ENCODE results near the gene INSYN2A.

INSYN2A gene

DNA sequence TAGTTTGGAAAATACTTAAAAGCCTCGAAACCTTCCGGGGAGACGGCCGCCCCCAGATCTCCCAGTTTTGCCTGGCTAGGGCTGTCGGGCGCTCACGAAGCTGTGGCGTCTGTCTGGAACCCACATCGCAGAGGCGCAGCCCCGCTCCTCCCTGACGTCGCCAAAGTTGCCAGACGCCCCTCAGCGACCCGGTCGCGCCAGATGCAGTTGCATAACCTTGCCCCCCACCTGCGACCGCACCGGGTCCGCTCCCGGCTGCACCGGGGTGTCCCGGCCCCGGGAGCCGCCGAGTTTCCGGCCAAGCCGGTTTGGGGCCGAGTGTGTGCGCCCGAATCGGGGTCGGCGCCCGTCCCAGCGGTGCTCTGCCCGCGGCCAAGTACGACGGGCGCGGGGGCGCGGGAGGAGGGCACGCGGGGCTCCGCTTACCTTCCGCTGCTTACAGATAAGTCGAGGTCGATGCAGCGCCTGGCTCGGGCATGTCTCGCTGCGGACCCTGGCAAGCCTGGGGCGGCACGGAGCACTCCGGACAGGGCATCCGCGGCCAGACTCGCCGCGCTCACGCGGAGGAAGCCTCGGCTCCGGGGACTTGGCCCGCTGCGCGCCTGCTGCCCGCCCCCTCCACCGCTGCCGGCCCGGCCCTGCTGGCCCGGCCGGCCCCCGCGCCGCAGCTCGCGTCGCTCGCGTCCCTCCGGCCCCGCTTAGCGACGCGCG is 665 bp downstream of the INSYN2A start:
- no peak for DNase-seq (ENCODE audit: low read depth)

DNA sequence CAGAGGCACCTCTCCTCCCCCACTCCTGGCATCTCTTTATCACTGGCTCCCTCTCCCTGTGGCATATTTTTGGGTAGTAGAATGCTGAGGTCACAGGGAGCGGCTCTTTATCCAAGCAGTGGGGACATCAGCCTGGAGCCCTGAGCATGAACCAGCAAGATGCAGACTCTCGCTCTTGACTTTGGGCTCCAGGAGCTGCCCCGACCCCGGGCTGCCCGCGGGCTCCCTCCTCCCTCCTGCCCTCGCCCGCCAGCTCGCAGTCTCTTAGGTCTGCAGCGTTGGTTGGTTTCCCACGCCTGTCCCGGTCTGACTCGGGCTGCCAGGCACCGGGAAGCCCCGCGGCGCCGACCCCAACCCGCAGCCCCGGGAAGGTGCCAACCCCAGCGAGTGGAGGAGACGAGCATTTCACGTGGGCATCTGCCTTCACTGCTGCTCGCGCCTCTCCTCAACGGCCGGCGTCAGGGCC is 1.3 kb downstream of the INSYN2A start:
- no peak for DNase-seq (ENCODE audit: low read depth)

DNA sequence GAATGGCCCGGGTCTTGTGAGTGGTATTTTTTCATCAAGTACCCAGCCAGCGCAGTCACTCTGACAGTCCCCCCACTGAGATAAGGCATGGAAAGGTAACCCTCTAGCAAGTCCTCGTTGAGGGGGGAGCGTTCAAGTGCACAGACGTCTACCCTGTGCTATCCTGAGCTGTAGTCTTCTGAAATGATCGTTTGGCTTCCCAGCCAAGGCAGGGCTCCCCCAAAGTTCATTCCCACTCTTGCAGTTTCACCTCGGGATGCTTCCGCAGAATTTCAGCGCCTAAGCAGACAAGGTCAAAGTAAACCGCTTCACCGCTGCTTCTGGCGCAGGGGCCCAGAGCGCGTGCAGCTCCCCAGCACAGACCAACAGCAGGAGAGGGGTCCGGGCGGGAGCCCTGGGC is 1.8 kb downstream of the INSYN2A start:
- no peak for DNase-seq (ENCODE audit: low read depth)

- DNase-seq (ENCODE audit: low read depth) = no peak
Measured at GRCh38 chr10:127194111-127194510, 2.3 kb downstream of the INSYN2A start.

- no peak for DNase-seq (ENCODE audit: low read depth)
Measured at GRCh38 chr10:127193125-127193524, 3.3 kb downstream of the INSYN2A start.

DNA sequence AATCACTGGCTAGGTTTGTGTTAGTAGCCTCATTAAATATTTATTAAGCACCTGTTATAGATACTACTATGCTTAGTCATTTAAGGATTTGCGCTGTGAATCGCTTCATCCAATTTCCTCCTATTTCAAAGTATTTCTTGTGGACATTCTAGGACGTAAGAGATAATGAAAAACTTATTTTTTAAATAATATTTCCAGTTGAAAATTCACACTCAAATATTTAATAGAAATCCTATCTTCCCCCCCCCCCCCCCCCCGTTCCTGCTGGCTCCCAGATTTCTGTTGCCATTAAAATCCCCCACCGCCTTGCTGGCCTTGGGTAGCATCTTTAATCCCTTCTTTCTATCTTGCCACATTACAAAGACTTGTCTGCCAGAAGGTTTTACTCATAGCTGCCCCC is 6.0 kb downstream of the INSYN2A start:
- DNase-seq (ENCODE audit: low read depth) = no peak

DNA sequence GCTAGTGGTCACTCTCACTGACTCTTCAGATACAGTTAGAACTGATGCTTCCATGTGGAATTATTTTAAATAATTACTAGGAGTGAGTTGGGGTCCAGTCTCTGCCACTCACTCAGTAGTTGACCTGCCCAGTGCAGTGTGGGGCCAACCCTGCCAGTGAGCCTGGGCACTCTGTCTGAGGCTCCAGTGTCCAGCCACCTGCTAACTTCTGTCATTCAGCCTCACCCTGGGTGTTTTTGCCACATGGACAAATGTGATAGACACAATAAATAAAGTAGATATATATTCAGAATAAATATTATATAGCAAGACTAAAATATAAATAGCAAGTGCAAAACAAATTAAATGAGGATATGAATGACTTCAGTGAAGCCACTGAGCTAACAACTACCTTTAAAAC is 7.2 kb downstream of the INSYN2A start:
- DNase-seq (ENCODE audit: low read depth) = no peak

- no peak for DNase-seq (ENCODE audit: low read depth)
Measured at GRCh38 chr10:127186813-127187212, 9.6 kb downstream of the INSYN2A start.

DNA sequence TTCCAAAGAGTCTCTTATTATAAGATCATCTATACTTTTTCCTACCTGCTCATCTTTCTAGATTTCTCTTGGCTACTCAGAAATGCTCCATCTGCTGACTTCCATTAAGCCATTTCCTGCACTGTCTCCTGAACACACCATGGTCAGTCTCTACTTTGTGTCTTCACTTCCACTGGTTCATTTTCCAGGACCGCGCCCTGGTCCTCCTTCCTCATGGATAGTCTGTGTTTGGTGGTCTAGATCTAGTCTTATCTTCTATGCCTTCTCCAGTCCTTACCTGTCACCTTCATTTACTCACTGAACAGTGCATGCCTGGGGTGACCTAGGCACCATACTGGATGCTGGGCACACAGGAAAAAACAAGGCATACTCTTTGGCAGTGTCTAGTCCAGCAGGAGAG is 11.8 kb downstream of the INSYN2A start:
- DNase-seq (ENCODE audit: low read depth) = no peak

DNA sequence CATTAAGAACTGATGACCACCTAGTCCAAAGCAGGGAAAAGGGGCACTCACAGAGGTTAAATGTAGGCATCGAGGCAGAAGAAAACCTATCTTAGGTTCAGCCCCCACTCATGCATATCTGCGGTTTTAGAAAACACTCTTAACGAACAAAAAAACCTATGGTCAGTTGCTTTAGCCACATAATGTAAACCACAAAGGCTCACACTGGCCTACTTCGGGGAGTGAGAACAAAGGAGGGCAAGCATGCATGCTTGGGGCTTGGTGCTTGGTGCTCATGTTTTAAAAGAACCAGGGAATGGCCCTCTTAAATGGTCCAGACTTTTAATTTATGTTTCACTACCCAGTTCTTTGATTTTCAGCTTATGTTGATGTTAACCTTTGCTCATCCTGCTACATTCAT is 14.2 kb downstream of the INSYN2A start:
- no peak for DNase-seq (ENCODE audit: low read depth)

DNA sequence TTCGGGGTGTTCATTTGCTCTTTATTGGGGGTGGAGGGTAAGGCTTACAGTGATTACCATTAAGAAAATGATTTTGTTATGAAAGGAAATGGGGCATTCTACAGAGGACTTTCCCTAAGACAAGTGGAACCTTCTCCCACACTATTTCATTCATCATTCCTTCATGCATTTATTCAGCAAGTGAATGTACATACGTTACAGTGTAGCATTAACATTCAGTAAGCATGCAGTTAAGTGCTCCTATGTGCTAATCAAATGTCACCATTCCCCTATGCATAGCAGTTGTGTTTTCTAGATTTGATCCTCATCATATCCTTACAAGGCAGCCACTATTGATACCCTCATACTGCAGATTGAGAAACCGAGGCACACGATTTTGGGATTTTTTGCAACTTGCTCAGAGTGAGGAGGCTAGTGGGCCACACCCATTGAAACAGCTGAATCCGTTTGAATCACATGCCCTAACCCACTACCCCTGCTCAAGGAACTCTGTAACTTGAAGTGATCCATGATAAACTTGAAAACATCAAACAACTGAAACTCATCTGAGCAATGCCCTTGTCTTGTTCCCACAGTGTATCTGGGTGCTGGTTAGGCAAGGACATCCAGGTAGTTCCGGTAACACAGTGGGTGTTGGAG is 16.7 kb downstream of the INSYN2A start:
- no peak for DNase-seq (ENCODE audit: low read depth)

GRCh38 chr10:127176649-127177048 is 19.7 kb downstream of the INSYN2A start:
- no peak for DNase-seq (ENCODE audit: low read depth)

DNA sequence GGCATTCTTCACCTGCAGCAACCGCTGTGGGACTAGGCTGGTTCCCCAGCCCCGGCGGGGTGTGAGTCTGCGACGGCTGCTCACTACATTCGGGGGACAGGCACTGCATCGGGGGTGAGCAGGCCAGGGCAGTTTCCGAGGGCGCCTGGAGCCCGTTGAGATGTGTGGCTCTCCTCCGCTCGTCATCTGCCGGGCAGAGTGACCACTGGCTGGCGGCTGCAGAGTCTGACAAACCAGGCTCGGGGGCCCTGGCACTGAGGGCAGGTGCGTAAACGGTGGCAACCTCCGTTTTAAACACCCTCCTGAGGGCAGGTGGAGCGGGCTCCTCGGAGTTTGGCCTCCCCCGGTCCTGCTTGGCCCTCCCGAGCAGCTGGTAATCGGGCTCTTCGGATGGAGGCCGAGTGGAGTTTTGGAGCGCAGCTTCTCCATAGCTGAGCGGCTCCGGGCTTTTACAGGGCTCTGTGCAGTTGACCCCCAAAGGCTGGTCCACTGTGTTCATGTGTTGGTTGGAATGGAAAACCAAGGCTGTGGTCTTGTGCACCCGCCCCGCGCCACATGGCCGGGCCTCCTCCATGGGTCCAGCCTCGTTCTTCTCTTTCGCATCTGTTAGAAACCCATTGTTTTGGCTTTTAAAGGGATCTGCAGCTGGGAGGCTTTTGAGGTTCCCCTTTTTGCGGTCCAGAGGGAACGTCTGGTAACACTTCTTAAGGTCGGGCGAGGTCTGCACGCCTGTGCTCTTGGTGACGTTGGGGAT is 20.9 kb downstream of the INSYN2A start:
- no peak for DNase-seq (ENCODE audit: low read depth)

DNA sequence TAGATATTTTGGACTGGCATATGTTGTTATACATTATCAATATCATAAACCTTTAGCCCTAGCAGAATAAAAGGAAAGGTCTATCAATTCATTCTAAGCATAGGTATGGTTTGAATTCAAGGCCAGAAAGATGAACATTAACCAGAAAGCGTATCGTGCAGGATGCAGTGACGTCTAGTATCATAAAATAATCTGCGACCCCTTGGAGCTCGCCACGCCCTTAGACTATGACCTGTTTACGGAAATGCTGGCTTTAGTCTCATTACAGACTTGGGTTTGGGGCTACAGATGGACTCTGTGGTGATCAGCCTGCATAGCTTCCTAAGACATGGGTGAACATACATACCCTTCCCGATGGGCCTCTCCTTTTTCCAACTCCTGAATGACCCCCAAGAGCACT is 21.5 kb downstream of the INSYN2A start:
- no peak for DNase-seq (ENCODE audit: low read depth)

- no peak for DNase-seq (ENCODE audit: low read depth)
Measured at GRCh38 chr10:127168261-127168660, 28.1 kb downstream of the INSYN2A start.

DNA sequence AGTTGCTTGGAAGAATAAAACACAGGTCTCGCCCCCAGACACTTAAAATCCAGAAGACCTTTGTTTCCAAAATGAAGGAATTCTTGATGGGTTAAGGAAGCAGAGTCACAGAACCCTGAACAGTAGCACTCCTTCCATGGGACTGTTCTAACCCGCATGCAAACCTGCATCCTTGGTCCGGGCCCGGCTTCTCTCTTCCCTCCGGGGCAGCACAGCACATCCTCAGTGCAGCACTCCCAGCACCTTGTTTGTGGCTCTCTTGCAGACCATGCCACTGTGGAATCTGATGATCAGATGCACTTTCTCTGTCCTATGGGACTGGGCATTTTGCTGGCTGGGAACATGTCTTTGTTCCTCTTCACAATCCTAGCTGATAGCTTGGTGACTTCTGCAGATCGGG is 33.5 kb downstream of the INSYN2A start:
- no peak for DNase-seq (ENCODE audit: low read depth)

DNA sequence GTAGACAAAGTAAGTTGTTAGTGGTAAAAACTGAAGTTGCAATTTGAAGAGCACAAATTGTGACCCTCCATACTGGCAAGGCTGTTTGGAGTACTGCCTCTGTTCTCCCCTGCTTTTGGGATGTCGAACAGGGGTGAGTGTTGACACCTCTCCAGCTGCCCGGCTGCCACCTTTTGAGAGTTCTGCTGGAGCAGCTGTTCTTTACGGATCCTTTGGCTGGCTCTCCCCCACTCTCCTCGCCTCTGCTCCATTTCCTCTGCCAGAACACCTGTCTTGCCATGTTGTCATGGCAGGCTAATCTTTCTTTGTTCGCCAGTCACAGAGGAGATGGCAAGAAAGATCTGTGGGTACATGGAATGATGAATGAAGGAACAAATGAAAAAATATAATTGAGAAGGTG is 34.9 kb downstream of the INSYN2A start:
- DNase-seq (ENCODE audit: low read depth) = no peak

GRCh38 chr10:127159648-127160245 is 36.6 kb downstream of the INSYN2A start:
- no peak for DNase-seq (ENCODE audit: low read depth)

- DNase-seq (ENCODE audit: low read depth) = no peak
Measured at GRCh38 chr10:127158662-127159061, 37.7 kb downstream of the INSYN2A start.

DNA sequence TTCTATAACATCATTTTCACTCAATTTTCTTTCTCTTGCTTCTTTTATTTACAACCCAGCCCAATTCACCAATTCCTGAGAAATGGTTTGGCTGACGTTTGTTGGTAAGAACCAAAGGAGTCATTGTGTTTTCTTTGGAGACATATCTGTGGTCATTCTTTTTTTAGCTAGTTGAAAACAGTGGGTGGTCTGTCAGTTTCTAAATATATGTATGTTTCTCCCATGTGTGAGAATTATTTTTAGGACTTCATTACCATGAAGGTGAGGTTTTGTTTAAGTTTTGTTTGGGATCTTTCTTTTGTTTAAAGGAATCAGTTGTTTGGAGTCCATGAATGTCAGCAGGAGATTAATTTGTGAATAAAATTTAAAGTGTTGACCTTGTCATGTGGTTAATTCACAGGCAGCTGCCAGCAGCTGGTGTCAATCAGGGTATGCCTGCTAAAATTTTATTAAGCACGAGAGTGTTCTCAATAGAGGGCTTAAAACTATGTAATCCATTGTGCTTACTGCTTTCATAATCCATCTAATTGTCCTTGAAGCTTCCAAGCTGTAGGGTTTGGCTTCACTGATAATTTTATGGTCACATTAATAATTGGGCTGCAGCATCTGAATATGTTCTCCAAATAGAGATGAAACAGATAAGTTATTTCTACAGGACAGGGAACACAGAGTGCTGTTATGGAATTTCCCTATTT is 38.7 kb downstream of the INSYN2A start:
- DNase-seq (ENCODE audit: low read depth) = no peak

GRCh38 chr10:127157089-127157488 is 39.3 kb downstream of the INSYN2A start:
- no peak for DNase-seq (ENCODE audit: low read depth)

Data from stimulated activated CD8-positive, alpha-beta memory T cell treated with anti-CD3 and anti-CD28 coated beads, Interleukin-15, amount 100 ng/mL, for 24 hours (primary cell).